ENCODE results near the gene RXRB.

- TF ChIP-seq, protein P1, sequence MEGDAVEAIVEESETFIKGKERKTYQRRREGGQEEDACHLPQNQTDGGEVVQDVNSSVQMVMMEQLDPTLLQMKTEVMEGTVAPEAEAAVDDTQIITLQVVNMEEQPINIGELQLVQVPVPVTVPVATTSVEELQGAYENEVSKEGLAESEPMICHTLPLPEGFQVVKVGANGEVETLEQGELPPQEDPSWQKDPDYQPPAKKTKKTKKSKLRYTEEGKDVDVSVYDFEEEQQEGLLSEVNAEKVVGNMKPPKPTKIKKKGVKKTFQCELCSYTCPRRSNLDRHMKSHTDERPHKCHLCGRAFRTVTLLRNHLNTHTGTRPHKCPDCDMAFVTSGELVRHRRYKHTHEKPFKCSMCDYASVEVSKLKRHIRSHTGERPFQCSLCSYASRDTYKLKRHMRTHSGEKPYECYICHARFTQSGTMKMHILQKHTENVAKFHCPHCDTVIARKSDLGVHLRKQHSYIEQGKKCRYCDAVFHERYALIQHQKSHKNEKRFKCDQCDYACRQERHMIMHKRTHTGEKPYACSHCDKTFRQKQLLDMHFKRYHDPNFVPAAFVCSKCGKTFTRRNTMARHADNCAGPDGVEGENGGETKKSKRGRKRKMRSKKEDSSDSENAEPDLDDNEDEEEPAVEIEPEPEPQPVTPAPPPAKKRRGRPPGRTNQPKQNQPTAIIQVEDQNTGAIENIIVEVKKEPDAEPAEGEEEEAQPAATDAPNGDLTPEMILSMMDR (IDR thresholded peaks at IDR 0.05), result no peak
- TF ChIP-seq POLR2A (IDR thresholded peaks at IDR 0.05), result no peak
These were observed 712 bp downstream of the RXRB start for GRCh38 chr6:33199687-33200218.

All from right lobe of liver (tissue), 4 donors.